SJCRH30 (cell line): Measurements from ENCODE around the gene UQCC2. TPM values are rescaled to one million over a fixed set of nuclear protein-coding genes. Genes with fewer than 3 reads are reported as not detected.

ENCODE experiments used
- DNase-seq, 2 experiments: peaks; one replicate each; pipeline ENCODE4 v3.0.0-alpha.2; 2015 to 2020
- H3K27ac ChIP-seq: fragments of 250-450 bp; sonication (Bioruptor Pico); 2 replicates; pipeline ENCODE4 v1.5.1; 2020; ENCODE audit warnings: mild to moderate bottlenecking, moderate library complexity
- H3K27me3 ChIP-seq: fragments of 250-450 bp; sonication (Bioruptor Pico); 2 replicates; pipeline ENCODE4 v1.5.1; 2020; ENCODE audit warnings: mild to moderate bottlenecking, moderate library complexity
- H3K36me3 ChIP-seq: fragments of 250-450 bp; sonication (Bioruptor Pico); 2 replicates; pipeline ENCODE4 v1.5.1; 2020; ENCODE audit warnings: mild to moderate bottlenecking, moderate library complexity
- H3K4me1 ChIP-seq: fragments of 250-450 bp; sonication (Bioruptor Pico); 2 replicates; pipeline ENCODE4 v1.5.1; 2020; ENCODE audit warnings: mild to moderate bottlenecking, moderate library complexity
- H3K4me3 ChIP-seq: fragments of 250-450 bp; sonication (Bioruptor Pico); 2 replicates; pipeline ENCODE4 v1.5.1; 2020; ENCODE audit warnings: mild to moderate bottlenecking, moderate library complexity
- H3K9me3 ChIP-seq: fragments of 250-450 bp; sonication (Bioruptor Pico); replicated peaks from 2 replicates; pipeline ENCODE4 v1.5.1; 2020; ENCODE audit warnings: mild to moderate bottlenecking, moderate library complexity
- total RNA-seq: library from RNA; depleted of rRNA; stranded (reverse); fragments of >200 nt; shearing (Covaris generic); gene quantifications from 2 replicates; pipeline ENCODE4 v1.2.3, GENCODE V29; 2014

UQCC2 gene
- total RNA-seq, 1 experiment from 2014 or later = 30.7 TPM

GRCh38 chr6:33724102-33725023 lies 12.9 kb upstream of the UQCC2 start:
- H3K36me3 ChIP-seq = peaks cover 3% of the 10 kb centered on the region; the same call in 1 of the 2 replicates
- no peak overlapping the region for H3K27ac ChIP-seq
- no peak for DNase-seq
- no peaks in the 10 kb centered on the region for H3K4me1 ChIP-seq
- H3K4me3 ChIP-seq = no peak overlapping the region
- H3K27me3 ChIP-seq = no peaks in the 10 kb centered on the region
- H3K9me3 ChIP-seq = no peaks in the 10 kb centered on the region

GRCh38 chr6:33723371-33724085 lies 12.0 kb upstream of the UQCC2 start:
- no peaks in the 10 kb centered on the region for H3K9me3 ChIP-seq
- no peak overlapping the region for H3K27ac ChIP-seq
- no peaks in the 10 kb centered on the region for H3K4me1 ChIP-seq
- peaks cover 3% of the 10 kb centered on the region; the same call in 1 of the 2 replicates for H3K36me3 ChIP-seq
- H3K4me3 ChIP-seq = no peak overlapping the region
- DNase-seq = no peak
- no peaks in the 10 kb centered on the region for H3K27me3 ChIP-seq

GRCh38 chr6:33722103-33722623 lies 10.7 kb upstream of the UQCC2 start:
- H3K27ac ChIP-seq = no peak overlapping the region
- no peak for DNase-seq
- H3K4me1 ChIP-seq = no peaks in the 10 kb centered on the region
- H3K27me3 ChIP-seq = no peaks in the 10 kb centered on the region
- peaks cover 3% of the 10 kb centered on the region; the same call in 1 of the 2 replicates for H3K36me3 ChIP-seq
- no peak overlapping the region for H3K4me3 ChIP-seq
- H3K9me3 ChIP-seq = no peaks in the 10 kb centered on the region

- H3K27me3 ChIP-seq = no peaks in the 10 kb centered on the region
Measured at GRCh38 chr6:33721508-33721907, 10.0 kb upstream of the UQCC2 start.

GRCh38 chr6:33720998-33721397 lies 9.5 kb upstream of the UQCC2 start:
- Histone ChIP-seq H3K4me3 (no peak overlapping the region), H3K9me3 (no peaks in the 10 kb centered on the region), H3K4me1 (no peaks in the 10 kb centered on the region), H3K27ac (no peak overlapping the region), H3K27me3 (no peaks in the 10 kb centered on the region), H3K36me3 (peaks cover 3% of the 10 kb centered on the region; the same call in 1 of the 2 replicates)
- DNase-seq = no peak

More at GRCh38 chr6:33721508-33721907, 10.0 kb upstream of the UQCC2 start:
- DNase-seq = no peak
- Histone ChIP-seq H3K4me3 (no peak overlapping the region), H3K9me3 (no peaks in the 10 kb centered on the region), H3K4me1 (no peaks in the 10 kb centered on the region), H3K36me3 (peaks cover 3% of the 10 kb centered on the region; the same call in 1 of the 2 replicates), H3K27ac (no peak overlapping the region)

- Histone ChIP-seq H3K27ac (no peak overlapping the region), H3K4me3 (no peak overlapping the region), H3K4me1 (no peaks in the 10 kb centered on the region), H3K36me3 (peaks cover 3% of the 10 kb centered on the region; the same call in 1 of the 2 replicates), H3K9me3 (no peaks in the 10 kb centered on the region), H3K27me3 (no peaks in the 10 kb centered on the region)
- peak in 1 of 2 experiments; percentile 30 for DNase-seq
Measured at GRCh38 chr6:33719326-33719987, 8.0 kb upstream of the UQCC2 start.

GRCh38 chr6:33718713-33719112 lies 7.2 kb upstream of the UQCC2 start:
- 0 out of 2 replicates have a peak, but pooled peaks cover 3% of the 10 kb centered on the region for H3K36me3 ChIP-seq
- H3K4me3 ChIP-seq = no peak overlapping the region
- no peak for DNase-seq
- H3K9me3 ChIP-seq = no peaks in the 10 kb centered on the region
- H3K4me1 ChIP-seq = no peaks in the 10 kb centered on the region
- no peaks in the 10 kb centered on the region for H3K27me3 ChIP-seq
- no peak overlapping the region for H3K27ac ChIP-seq

- no peak for DNase-seq
- Histone ChIP-seq H3K4me1 (no peaks in the 10 kb centered on the region), H3K36me3 (0 out of 2 replicates have a peak, but pooled peaks cover 3% of the 10 kb centered on the region), H3K4me3 (no peak overlapping the region), H3K27me3 (no peaks in the 10 kb centered on the region), H3K27ac (no peak overlapping the region), H3K9me3 (no peaks in the 10 kb centered on the region)
Measured at GRCh38 chr6:33717934-33718455, 6.5 kb upstream of the UQCC2 start.

- Histone ChIP-seq H3K4me3 (no peak overlapping the region), H3K9me3 (no peaks in the 10 kb centered on the region), H3K36me3 (no peaks in the 10 kb centered on the region), H3K27me3 (no peaks in the 10 kb centered on the region), H3K4me1 (no peaks in the 10 kb centered on the region), H3K27ac (no peak overlapping the region)
- no peak for DNase-seq
Measured at GRCh38 chr6:33716890-33717632, 5.6 kb upstream of the UQCC2 start.

GRCh38 chr6:33716379-33716778 lies 4.9 kb upstream of the UQCC2 start:
- Histone ChIP-seq H3K4me1 (no peaks in the 10 kb centered on the region), H3K36me3 (no peaks in the 10 kb centered on the region)
- no peak for DNase-seq

GRCh38 chr6:33714385-33715040 lies 3.0 kb upstream of the UQCC2 start:
- H3K9me3 ChIP-seq = no peaks in the 10 kb centered on the region
- H3K27me3 ChIP-seq = no peaks in the 10 kb centered on the region
- H3K4me1 ChIP-seq = peaks cover 4% of the 10 kb centered on the region; the same call in 1 of the 2 replicates
- no peak overlapping the region for H3K27ac ChIP-seq
- no peak for DNase-seq
- no peaks in the 10 kb centered on the region; the same call in 1 of the 2 replicates for H3K36me3 ChIP-seq
- H3K4me3 ChIP-seq = no peak overlapping the region

More at GRCh38 chr6:33716379-33716778, 4.9 kb upstream of the UQCC2 start:
- Histone ChIP-seq H3K4me3 (no peak overlapping the region), H3K27me3 (no peaks in the 10 kb centered on the region), H3K9me3 (no peaks in the 10 kb centered on the region), H3K27ac (no peak overlapping the region)

GRCh38 chr6:33713786-33714185 lies 2.3 kb upstream of the UQCC2 start:
- H3K4me3 ChIP-seq = no peak overlapping the region

GRCh38 chr6:33712914-33713313 lies 1.4 kb upstream of the UQCC2 start:
- Histone ChIP-seq H3K9me3 (no peaks in the 10 kb centered on the region), H3K27me3 (no peaks in the 10 kb centered on the region), H3K4me3 (no peak overlapping the region), H3K4me1 (peaks cover 4% of the 10 kb centered on the region; the same call in 1 of the 2 replicates), H3K27ac (no peak overlapping the region), H3K36me3 (peaks cover 5% of the 10 kb centered on the region)
- no peak for DNase-seq

More at GRCh38 chr6:33713786-33714185, 2.3 kb upstream of the UQCC2 start:
- Histone ChIP-seq H3K36me3 (peaks cover 3% of the 10 kb centered on the region), H3K27ac (no peak overlapping the region), H3K27me3 (no peaks in the 10 kb centered on the region), H3K4me1 (peaks cover 4% of the 10 kb centered on the region; the same call in 1 of the 2 replicates), H3K9me3 (no peaks in the 10 kb centered on the region)
- DNase-seq = no peak
